Measurements from ENCODE around the gene GRPR.

The GRPR gene

DNA sequence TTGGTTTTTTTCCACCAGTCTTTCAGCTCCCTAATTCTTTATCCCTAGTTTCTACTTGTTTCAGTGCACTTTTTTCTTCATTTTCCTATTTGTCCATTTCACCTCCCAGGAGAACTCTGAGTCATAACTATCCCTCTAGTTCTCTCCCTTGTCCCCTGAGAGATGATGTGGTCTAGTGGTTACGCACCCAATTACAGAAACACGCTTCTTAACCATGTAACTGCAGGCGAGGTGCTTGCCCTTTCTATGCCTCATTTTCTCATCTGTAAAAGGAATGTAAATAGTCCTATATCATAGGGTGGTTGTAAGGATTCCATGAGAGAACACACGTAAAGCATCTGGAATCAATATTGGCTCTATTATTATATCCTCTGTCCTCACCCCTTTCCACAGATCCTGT lies 8.8 kb upstream of the GRPR start:
- H3K36me3 ChIP-seq (ENCODE audit: insufficient read depth, low read length) = no peaks in the 10 kb centered on the region
- H3K9me3 ChIP-seq (ENCODE audit: low read length) = no peaks in the 10 kb centered on the region
- H3K4me1 ChIP-seq (ENCODE audit: insufficient read depth, low read length) = no peaks in the 10 kb centered on the region
- no peaks in the 10 kb centered on the region for H3K27me3 ChIP-seq (ENCODE audit: insufficient read depth, low read length)
- H3K4me3 ChIP-seq (ENCODE audit: low read length) = no peak overlapping the region
- no peak overlapping the region for H2AFZ ChIP-seq (ENCODE audit: low read depth, low read length)

DNA sequence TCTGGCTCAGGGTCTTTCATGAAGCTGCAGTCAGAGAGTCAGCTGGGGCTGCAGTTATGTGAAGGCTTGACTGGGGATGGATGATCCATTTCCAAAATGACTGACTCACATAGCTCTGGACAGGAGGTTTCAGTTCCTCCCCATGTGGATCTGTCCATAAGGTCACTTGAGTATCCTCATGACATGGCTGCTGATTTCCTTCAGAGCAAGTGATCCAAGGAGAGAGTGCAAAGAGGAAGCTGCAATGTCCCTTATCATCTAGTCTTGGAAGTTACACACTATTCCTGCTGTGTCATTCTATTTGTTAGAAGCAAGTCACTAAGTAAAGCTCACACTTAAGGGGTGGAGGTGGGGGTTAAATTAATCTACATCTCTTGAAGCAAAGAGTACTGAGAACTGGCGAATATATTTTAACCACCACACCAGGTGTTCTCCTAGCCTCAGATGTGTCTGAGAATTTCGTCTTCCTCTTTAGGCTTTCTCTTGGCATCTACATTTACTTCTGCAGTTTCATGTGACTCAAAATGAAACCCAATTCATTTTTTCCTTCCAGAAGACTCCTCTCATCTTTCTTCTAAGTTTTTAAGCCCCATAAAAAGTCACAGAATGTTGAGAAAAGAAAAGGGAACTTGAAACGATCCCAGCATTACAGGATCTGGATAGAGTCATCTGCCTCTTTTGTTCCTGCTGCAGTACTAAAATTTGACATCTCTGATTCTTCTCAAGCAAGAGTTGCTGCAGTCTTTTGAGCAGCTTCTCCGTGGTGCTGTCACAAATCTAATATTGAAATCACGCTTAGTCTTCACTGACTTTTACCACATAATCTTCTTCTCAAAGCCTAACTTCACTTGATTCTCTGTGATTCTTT lies 3.8 kb upstream of the GRPR start:
- H3K4me1 ChIP-seq (ENCODE audit: insufficient read depth, low read length) = no peaks in the 10 kb centered on the region
- H2AFZ ChIP-seq (ENCODE audit: low read depth, low read length) = no peak overlapping the region
- H3K4me3 ChIP-seq (ENCODE audit: low read length) = no peak overlapping the region
- no peaks in the 10 kb centered on the region for H3K9me3 ChIP-seq (ENCODE audit: low read length)
- H3K36me3 ChIP-seq (ENCODE audit: insufficient read depth, low read length) = no peaks in the 10 kb centered on the region
- H3K27me3 ChIP-seq (ENCODE audit: insufficient read depth, low read length) = peaks cover 4% of the 10 kb centered on the region

DNA sequence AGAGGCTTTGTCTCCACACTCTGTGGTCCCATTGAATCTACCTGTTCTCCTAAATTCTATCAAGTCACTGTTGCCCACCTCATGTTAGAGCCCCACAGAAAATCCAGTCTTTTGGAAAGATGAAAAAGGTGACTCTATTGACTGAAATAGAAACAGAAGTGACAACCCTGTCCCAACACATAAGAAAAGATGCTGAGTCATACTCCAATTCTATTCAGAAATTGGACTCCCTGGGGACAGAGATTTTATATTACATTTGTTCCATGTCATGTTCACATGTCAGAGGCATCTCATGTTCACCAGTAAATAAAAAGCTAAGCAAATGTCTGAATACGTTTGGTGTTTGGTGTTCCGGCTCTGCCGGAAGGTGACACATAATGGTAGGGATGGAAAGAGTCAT lies 2.9 kb upstream of the GRPR start:
- no peak overlapping the region for H3K4me3 ChIP-seq (ENCODE audit: low read length)
- H3K27me3 ChIP-seq (ENCODE audit: insufficient read depth, low read length) = peaks cover 9% of the 10 kb centered on the region
- H3K9me3 ChIP-seq (ENCODE audit: low read length) = no peaks in the 10 kb centered on the region
- no peak overlapping the region for H2AFZ ChIP-seq (ENCODE audit: low read depth, low read length)
- no peaks in the 10 kb centered on the region for H3K4me1 ChIP-seq (ENCODE audit: insufficient read depth, low read length)
- no peaks in the 10 kb centered on the region for H3K36me3 ChIP-seq (ENCODE audit: insufficient read depth, low read length)

DNA sequence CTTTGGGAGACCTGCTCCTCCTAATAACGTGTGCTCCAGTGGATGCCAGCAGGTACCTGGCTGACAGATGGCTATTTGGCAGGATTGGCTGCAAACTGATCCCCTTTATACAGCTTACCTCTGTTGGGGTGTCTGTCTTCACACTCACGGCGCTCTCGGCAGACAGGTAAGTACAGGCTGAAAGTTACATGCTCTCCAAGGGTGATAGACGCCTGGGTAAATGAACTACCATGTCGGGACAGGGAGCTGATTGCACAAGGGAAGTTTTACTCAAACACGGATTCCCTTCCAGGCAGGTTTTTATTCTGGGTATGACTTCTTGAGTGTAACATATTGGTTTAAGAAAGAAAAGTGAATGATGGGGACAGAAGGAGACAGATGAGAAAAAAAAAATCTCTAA lies 836 bp downstream of the GRPR start:
- no peaks in the 10 kb centered on the region for H3K9me3 ChIP-seq (ENCODE audit: low read length)
- no peaks in the 10 kb centered on the region for H3K36me3 ChIP-seq (ENCODE audit: insufficient read depth, low read length)
- no peak overlapping the region for H3K4me3 ChIP-seq (ENCODE audit: low read length)
- H3K4me1 ChIP-seq (ENCODE audit: insufficient read depth, low read length) = no peaks in the 10 kb centered on the region
- H2AFZ ChIP-seq (ENCODE audit: low read depth, low read length) = no peak overlapping the region
- H3K27me3 ChIP-seq (ENCODE audit: insufficient read depth, low read length) = peaks cover 14% of the 10 kb centered on the region

DNA sequence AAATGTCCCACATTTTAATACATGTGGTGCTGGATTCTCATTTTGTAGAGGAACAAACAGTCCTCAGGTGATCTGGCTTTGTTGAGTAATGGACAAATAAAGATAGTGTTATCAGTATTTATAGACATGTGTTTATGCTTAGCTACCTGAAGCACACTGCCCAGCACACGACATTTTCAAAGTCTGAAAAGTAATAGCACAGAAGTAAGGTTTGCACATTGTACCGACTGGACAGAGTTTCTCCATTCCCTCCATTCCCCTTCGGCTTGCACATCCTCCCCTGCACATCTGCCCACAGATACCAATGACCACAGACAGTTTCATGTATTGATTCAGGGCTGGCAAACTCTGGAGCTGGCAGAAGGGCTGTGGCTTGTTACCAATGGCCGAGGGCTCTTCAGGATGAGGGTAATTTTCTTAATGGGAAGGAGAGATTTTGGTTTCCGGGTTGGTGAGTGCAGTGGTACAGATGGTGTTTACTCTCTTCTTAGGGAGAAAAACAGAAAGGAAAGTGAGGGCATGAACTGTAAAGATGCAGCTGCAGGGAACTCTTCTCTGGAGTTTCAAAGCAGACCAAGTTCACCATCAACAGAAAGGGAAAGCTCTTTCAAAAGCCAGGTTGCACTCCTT lies 2.3 kb downstream of the GRPR start:
- Histone ChIP-seq H3K4me1 (ENCODE audit: insufficient read depth, low read length) (no peaks in the 10 kb centered on the region), H3K9me3 (ENCODE audit: low read length) (no peaks in the 10 kb centered on the region), H3K27me3 (ENCODE audit: insufficient read depth, low read length) (peaks cover 14% of the 10 kb centered on the region), H2AFZ (ENCODE audit: low read depth, low read length) (no peak overlapping the region), H3K36me3 (ENCODE audit: insufficient read depth, low read length) (no peaks in the 10 kb centered on the region), H3K4me3 (ENCODE audit: low read length) (no peak overlapping the region)

GRCh38 chrX:16130707-16131106 lies 7.3 kb downstream of the GRPR start:
- Histone ChIP-seq H2AFZ (ENCODE audit: low read depth, low read length) (no peak overlapping the region), H3K36me3 (ENCODE audit: insufficient read depth, low read length) (no peaks in the 10 kb centered on the region), H3K4me3 (ENCODE audit: low read length) (no peak overlapping the region), H3K9me3 (ENCODE audit: low read length) (no peaks in the 10 kb centered on the region), H3K4me1 (ENCODE audit: insufficient read depth, low read length) (no peaks in the 10 kb centered on the region), H3K27me3 (ENCODE audit: insufficient read depth, low read length) (peaks cover 2% of the 10 kb centered on the region)

DNA sequence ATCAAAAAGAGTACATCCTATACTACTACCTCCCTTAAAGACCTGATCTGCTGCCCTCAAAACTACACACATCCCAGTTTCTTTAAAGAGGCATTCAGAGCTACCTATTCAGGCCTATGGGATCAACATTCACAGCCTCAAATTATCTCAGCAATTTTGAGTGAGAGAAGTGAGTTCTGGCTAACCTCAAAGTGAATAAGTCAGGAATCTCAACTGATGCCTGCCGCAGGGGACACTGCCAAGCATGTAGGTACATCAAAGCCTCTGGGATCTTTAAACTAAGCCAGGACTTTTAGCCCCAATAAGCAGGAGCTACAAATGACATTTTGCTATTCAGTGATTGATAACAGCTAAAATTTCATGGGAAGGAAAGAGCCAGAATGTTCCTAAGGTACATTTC lies 11.6 kb downstream of the GRPR start:
- Histone ChIP-seq H3K4me3 (ENCODE audit: low read length) (no peak overlapping the region), H2AFZ (ENCODE audit: low read depth, low read length) (no peak overlapping the region), H3K36me3 (ENCODE audit: insufficient read depth, low read length) (no peaks in the 10 kb centered on the region), H3K27me3 (ENCODE audit: insufficient read depth, low read length) (peaks cover 3% of the 10 kb centered on the region), H3K4me1 (ENCODE audit: insufficient read depth, low read length) (no peaks in the 10 kb centered on the region), H3K9me3 (ENCODE audit: low read length) (no peaks in the 10 kb centered on the region)

DNA sequence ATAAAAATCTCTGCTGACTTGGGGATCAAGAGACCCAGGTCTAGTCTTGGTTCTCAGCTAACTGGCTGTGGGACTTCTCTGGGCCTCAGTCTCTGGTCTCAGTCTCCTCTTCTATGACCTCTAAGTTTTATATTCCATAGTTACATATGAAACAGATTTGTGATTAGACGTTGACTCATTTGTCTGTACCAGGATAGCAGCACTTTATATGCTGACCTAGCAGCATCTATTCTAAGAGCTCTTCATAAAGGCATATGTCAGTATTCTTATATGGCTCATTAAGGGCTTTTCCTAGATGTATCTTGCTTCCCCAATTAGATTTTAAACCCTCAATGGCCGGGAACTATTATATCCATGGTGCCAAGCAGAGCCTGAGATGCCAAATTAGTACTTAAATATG lies 12.7 kb downstream of the GRPR start:
- H3K9me3 ChIP-seq (ENCODE audit: low read length) = no peaks in the 10 kb centered on the region
- H2AFZ ChIP-seq (ENCODE audit: low read depth, low read length) = no peak overlapping the region
- H3K4me1 ChIP-seq (ENCODE audit: insufficient read depth, low read length) = no peaks in the 10 kb centered on the region
- peaks cover 3% of the 10 kb centered on the region for H3K27me3 ChIP-seq (ENCODE audit: insufficient read depth, low read length)
- H3K36me3 ChIP-seq (ENCODE audit: insufficient read depth, low read length) = no peaks in the 10 kb centered on the region
- H3K4me3 ChIP-seq (ENCODE audit: low read length) = no peak overlapping the region

- Histone ChIP-seq H3K27me3 (ENCODE audit: insufficient read depth, low read length) (peaks cover 3% of the 10 kb centered on the region), H3K9me3 (ENCODE audit: low read length) (no peaks in the 10 kb centered on the region), H3K4me1 (ENCODE audit: insufficient read depth, low read length) (no peaks in the 10 kb centered on the region), H2AFZ (ENCODE audit: low read depth, low read length) (no peak overlapping the region), H3K4me3 (ENCODE audit: low read length) (no peak overlapping the region), H3K36me3 (ENCODE audit: insufficient read depth, low read length) (no peaks in the 10 kb centered on the region)
These were observed 14.2 kb downstream of the GRPR start for GRCh38 chrX:16137416-16138107.

DNA sequence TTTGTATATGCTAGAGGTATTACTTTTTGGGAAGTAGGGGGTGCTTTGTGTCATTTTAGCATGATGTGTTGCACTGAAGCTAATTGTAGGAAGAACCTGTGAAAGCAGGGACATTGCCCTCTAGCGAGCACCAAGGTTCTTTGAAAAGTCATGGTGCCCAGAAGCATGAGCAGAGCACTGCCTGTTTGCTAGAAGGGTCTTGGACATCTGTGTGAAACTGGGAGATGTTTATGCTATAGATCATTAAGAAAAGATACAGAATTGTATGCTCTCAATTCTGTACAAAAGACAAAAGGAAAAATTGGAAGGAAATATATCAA lies 14.7 kb downstream of the GRPR start:
- H2AFZ ChIP-seq (ENCODE audit: low read depth, low read length) = no peak overlapping the region
- no peak overlapping the region for H3K4me3 ChIP-seq (ENCODE audit: low read length)
- no peaks in the 10 kb centered on the region for H3K4me1 ChIP-seq (ENCODE audit: insufficient read depth, low read length)
- no peaks in the 10 kb centered on the region for H3K9me3 ChIP-seq (ENCODE audit: low read length)
- H3K36me3 ChIP-seq (ENCODE audit: insufficient read depth, low read length) = no peaks in the 10 kb centered on the region
- H3K27me3 ChIP-seq (ENCODE audit: insufficient read depth, low read length) = peaks cover 3% of the 10 kb centered on the region

GRCh38 chrX:16140448-16140847 lies 17.1 kb downstream of the GRPR start:
- Histone ChIP-seq H3K4me3 (ENCODE audit: low read length) (no peak overlapping the region), H2AFZ (ENCODE audit: low read depth, low read length) (no peak overlapping the region), H3K4me1 (ENCODE audit: insufficient read depth, low read length) (no peaks in the 10 kb centered on the region), H3K9me3 (ENCODE audit: low read length) (no peaks in the 10 kb centered on the region), H3K27me3 (ENCODE audit: insufficient read depth, low read length) (peaks cover 3% of the 10 kb centered on the region), H3K36me3 (ENCODE audit: insufficient read depth, low read length) (no peaks in the 10 kb centered on the region)

DNA sequence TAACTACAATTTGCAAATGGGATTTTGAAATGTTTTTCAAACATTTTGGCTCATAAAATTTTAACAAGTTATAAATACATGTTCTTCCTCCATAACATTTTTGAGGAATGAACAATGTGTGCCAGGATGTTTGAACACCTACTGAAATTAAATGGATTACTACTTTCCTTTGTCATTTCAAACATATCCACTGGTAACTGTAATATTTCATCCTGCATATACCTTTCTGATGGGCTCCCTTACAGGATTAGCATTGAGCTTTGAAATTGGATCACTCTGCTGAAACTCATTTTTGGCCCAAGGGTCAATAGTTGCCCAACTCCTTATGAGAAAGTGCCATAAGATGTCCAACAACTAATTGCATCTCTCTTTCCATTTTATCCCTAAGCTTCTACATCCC lies 17.6 kb downstream of the GRPR start:
- Histone ChIP-seq H3K36me3 (ENCODE audit: insufficient read depth, low read length) (no peaks in the 10 kb centered on the region), H3K9me3 (ENCODE audit: low read length) (no peaks in the 10 kb centered on the region), H2AFZ (ENCODE audit: low read depth, low read length) (no peak overlapping the region), H3K27me3 (ENCODE audit: insufficient read depth, low read length) (peaks cover 3% of the 10 kb centered on the region), H3K4me3 (ENCODE audit: low read length) (no peak overlapping the region), H3K4me1 (ENCODE audit: insufficient read depth, low read length) (no peaks in the 10 kb centered on the region)

DNA sequence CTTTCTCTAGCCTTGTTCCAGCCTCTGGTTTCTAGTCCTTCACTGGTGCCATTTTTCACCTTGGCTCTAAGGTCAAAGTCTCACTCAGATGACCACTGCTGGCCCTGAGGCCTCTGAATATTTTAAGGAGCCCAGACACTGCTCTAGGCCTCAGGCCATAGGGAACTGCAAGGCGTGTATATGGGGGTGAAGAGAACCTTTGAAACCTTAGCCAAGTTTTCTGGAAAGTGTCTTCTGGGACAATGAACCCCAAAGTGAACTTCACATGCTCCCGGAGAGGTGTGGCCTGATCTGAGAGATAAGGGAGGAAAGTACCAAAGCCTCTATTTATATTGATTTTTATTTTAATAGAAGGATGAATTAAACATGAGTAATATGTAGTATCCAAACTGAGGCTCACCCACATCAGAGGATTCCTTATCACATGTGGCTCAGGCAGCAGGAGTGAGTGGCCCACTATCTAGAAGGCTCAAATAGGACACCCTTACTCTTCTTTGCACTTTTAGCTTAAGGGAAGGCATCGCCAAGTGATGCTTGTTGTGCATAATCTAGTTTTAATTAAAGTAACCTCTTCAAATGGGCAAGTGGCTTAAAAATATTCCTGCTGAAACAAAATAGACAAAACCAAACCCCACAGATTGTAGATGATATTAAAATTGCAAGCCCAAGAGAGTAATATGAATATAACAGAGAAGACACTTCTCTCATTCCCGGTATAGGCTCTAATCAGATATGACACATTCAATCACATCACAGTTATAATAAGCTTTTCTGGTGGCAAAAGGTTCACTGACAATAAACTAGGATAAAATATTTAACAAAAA lies 18.3 kb downstream of the GRPR start:
- Histone ChIP-seq H3K4me3 (ENCODE audit: low read length) (no peak overlapping the region), H3K4me1 (ENCODE audit: insufficient read depth, low read length) (no peaks in the 10 kb centered on the region), H3K36me3 (ENCODE audit: insufficient read depth, low read length) (no peaks in the 10 kb centered on the region), H2AFZ (ENCODE audit: low read depth, low read length) (no peak overlapping the region), H3K27me3 (ENCODE audit: insufficient read depth, low read length) (peaks cover 3% of the 10 kb centered on the region), H3K9me3 (ENCODE audit: low read length) (no peaks in the 10 kb centered on the region)

All from neuron (in vitro differentiated cells).